ENCODE measurements around the gene BCLAF1.
"Not testable (repeated sequence)": the region's sequence is repeated elsewhere in the genome, so short reads cannot be mapped to it uniquely, and the experiment has no call there.

BCLAF1 gene

DNA sequence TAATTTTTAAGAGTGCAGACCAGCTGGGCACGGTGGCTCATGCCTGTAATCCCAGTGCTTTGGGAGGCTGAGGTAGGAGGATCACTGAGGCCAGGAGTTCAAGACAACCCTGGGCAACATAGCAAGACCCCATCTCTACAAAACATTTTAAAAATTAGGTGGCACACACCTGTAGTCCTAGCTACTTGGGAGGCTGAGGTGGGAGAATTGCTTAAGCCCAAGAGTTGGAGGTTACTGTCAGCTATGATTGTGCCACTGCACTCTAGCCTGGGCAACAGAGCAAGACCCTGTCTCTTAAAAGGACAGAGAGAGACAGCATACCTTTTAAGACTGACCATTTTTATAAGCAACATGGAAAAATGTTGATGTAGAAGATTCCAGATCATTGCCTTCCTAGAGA is 18.8 kb upstream of the BCLAF1 start:
- not testable (repeated sequence) for DNase-seq

- DNase-seq, result no peak
Measured at GRCh38 chr6:136307351-136307750, 17.7 kb upstream of the BCLAF1 start.

- DNase-seq, result no peak
Measured at GRCh38 chr6:136306466-136306865, 16.8 kb upstream of the BCLAF1 start.

GRCh38 chr6:136304410-136304809 is 14.8 kb upstream of the BCLAF1 start:
- DNase-seq, result no peak

DNA sequence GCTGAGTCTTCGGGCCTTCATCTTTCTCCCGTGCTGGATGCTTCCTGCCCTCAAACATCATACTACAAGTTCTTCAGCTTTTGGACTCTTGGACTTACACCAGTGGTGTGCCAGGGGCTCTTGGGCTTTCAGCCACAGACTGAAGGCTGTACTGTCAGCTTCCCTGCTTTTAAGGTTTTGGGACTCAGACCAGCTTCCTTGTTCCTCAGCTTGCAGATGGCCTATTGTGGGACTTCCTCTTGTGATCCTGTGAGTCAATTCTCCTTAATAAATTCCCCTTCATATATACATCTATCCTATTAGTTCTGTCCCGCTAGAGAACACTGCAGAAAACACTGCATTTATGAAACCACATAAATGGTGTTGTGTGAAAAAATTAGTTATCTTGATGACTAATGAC is 13.9 kb upstream of the BCLAF1 start:
- no peak for DNase-seq

DNA sequence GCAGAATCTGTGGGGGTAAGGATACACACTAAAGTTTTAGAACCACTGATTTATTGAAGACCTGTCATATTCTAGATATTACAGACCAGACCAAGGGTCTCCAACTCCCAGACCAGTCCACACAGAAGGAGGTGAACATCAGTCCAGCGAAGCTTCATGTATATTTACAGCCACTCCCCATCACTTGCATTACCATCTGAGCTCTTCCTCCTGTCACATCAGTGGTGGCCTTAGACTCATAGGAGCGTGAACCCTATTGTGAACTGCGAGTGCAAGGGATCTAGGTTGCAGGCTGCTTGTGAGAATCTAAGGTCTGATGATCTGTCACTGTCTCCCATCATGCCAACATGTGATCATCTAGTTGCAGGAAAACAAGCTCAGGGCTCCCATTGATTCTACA is 5.0 kb upstream of the BCLAF1 start:
- no peak for DNase-seq

DNA sequence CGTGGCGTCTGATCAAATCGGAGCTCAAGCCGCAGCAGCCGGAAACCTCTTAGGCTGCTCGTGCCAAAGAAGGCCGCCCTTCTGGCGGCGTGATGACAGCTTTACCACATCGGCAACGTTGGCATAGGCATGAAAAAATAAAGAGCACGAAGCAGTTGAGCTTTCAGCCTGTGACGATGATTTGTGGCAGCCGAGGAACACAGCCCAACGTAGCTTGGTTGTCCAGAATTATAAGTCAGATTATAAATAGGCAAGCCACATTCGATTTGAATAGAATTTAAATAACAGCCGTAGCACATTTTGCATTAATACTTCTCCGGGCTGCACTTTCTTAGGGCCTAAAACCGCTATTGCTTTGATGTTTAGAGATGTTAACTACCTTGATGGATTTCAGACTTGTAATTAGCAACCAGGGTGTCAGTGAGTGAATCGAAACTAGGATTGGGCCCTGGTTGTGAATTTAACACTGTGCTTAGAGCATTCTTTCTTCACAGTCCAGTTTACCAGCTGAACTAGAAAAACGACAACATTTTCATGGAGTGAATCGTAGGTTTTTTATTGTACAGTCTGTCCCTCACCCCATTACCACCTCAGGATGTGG is 864 bp upstream of the BCLAF1 start:
- DNase-seq, result peak in 1 of 2 experiments; percentile 38

DNA sequence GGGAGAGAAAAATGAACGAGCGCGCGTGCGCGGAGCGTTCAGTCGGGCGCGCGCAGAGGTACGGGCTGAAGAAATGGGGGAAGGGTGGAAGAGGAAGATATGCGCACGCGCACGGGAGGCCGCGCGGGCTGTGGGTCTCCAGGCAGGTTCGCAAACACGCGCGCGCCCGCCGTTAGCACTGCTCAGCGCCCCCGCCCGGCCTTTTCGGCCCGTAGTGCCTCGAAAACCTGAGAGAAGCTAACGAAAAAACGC is 393 bp downstream of the BCLAF1 start:
- DNase-seq, result peak in 1 of 2 experiments; percentile 47

DNA sequence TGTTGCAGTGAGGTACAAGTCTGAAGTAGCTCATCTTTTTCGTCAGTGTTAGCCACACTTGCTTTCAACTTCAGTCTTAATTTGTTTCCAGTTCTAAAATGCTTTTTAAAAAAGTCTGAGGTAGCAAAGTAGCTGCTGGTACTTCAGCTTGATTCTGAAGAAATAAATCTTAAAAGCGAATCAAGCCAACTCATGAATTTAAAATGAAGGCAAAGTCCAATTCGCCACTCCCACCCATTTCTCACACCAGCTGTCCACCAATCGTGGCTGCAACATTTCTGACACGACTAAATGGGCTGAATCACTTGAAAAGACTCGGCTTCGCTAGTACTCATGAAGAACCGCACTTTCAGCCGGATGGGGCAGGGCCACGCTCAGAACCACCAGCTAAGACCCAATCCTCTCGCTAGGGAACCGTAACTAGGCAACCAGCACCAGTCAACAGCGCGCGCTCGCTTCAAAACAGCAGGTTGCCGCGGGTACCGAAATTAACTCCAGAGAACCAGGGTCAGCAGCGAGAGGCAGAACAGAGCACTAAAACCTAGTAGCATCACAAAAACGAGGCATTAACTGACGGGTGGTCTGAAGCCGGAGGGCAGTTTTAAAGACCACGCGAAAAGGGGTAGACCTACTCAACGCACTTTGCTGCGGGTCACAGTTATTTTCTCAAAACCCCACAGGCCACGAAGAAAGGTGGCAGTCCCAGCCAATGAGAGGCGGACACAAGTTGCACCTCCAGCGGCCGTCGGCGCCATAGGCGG is 900 bp downstream of the BCLAF1 start:
- DNase-seq, result no peak

- DNase-seq, result no peak
Measured at GRCh38 chr6:136284909-136285308, 4.7 kb downstream of the BCLAF1 start.

GRCh38 chr6:136282906-136283305 is 6.7 kb downstream of the BCLAF1 start:
- no peak for DNase-seq

DNA sequence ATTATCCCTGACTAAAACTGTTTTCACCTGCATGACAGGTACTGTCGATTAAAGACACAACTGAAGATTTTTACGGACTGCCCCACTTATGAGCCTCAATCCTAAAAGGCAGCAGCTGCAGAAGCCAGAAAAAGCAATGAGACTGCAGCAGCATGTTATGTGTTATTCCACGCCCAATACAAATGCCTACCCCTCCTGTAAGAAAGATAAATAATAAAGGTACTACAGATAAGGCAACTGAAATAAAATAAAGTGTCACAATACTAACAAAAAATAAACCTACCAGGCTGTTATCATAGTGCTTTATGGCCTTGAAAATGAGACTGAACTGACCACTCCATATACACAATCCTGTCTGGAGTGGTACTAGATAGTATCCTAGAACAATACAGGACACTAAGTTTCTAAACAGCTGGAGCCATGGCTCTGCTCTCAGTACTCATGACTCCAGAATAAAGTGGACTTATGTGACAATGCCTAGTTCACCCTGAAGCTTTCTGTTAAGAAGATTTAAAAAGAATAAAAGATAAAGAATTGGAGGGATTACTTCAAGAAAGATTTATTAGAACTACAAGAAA is 9.5 kb downstream of the BCLAF1 start:
- DNase-seq, result no peak

- DNase-seq, result no peak
Measured at GRCh38 chr6:136274062-136274461, 15.6 kb downstream of the BCLAF1 start.

- DNase-seq, result no peak
Measured at GRCh38 chr6:136265101-136265500, 24.5 kb downstream of the BCLAF1 start.

DNA sequence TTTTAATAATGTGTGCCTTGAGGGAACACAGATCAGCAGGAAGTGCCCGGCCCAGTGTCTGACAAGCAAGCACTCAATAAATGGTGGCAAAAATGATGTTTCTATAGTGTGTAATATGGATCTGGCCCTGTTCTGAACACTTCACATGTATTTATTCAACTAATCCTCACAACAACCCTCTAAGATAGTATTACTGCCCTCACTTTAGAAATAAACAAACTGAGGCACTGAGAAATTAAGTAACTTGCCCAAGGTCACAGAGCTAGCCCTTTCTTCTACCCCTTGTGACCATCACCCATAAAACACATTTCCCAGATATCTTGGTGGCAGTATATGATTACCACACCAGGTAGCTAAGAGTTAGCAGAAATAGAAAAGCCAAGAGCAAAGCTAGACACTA is 26.7 kb downstream of the BCLAF1 start:
- no peak for DNase-seq

- no peak for DNase-seq
Measured at GRCh38 chr6:136254851-136255466, 34.7 kb downstream of the BCLAF1 start.

DNA sequence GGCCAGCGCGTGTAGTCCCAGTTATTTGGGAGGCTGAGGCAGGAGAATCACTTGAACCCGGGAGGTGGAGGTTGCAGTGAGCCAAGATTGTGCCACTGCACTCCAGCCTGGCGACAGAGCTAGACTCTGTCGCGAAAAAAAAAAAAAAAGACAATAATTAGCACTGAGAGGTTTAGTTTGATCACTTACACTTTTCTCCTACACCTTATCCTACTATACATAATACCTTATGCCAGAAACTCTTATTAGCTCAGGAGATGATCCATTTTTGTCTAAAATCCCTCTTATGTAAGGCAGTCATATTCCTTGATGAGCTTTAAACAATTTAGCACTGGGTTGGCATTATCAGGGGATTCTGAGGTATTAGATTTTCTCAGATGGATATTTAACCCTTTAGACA is 35.9 kb downstream of the BCLAF1 start:
- DNase-seq, result no peak

- no peak for DNase-seq
Measured at GRCh38 chr6:136252441-136252840, 37.2 kb downstream of the BCLAF1 start.

- no peak for DNase-seq
Measured at GRCh38 chr6:136251394-136251793, 38.3 kb downstream of the BCLAF1 start.

GRCh38 chr6:136250686-136251008 is 39.0 kb downstream of the BCLAF1 start:
- no peak for DNase-seq

- peak; percentile 80 to 89 for DNase-seq
Measured at GRCh38 chr6:136249811-136250685, 39.6 kb downstream of the BCLAF1 start, which contains the start of gene MTFR2. Gene MTFR2 (minus strand): TSS chr6:136250311. CDS start chr6:136249099, 1,212 bp downstream.

DNA sequence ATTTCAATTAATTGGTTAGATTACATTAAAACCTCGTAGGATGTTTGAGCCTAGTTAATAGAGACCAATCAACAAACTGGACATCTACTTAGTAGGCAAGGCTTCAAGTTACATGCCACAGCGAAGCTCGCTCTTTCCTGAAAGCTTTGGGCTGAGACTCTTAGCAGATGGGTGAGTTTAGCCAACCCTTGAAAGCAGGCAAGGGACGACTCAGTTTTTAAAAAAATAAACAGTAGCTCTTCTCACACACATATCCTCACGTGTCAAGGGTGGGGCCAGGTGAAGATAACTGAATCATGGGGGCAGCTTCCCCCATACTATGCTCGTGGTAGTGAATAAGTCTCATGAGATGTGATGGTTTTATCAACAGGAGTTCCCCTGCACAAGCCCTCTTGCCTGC is 40.3 kb downstream of the BCLAF1 start:
- DNase-seq, result no peak

GRCh38 chr6:136244061-136244616 is 45.5 kb downstream of the BCLAF1 start:
- DNase-seq, result no peak
